MCF 10A (cell line): ENCODE measurements around the gene INF2. TPM values are rescaled to one million over a fixed set of nuclear protein-coding genes. Genes with fewer than 3 reads are reported as not detected.

Experiments used
- BruUV-seq: library from RNA; stranded (reverse); fragments of 400-500 nt; replicated peaks from 2 replicates; lab custom pipeline; 2021; lab: Mats Ljungman, UMichigan
- CTCF ChIA-PET: fragments of 300-600 bp; sonication (Branson Sonifier 250); formaldehyde crosslinking; extraction: SDS; loops from one replicate; lab custom pipeline; 2021; ENCODE audit warnings: antibody characterized with exemption, inconsistent platforms; lab: Yijun Ruan, JAX
- POLR2A ChIA-PET: fragments of 300-600, 350-650 bp; sonication (Branson Sonifier 250); formaldehyde crosslinking; extraction: SDS; loops from one replicate; lab custom pipeline; 2020; ENCODE audit warnings: antibody characterized with exemption, inconsistent platforms; lab: Yijun Ruan, JAX
- DNase-seq: peaks from one replicate; pipeline ENCODE4 v3.0.0-alpha.2; 2018; ENCODE audit not compliant: unreplicated experiment
- H3K27ac Mint-ChIP-seq: one replicate; pipeline ENCODE4 v1.8.0; 2022; ENCODE audit warnings: mild to moderate bottlenecking, low read depth, mixed read lengths; ENCODE audit not compliant: unreplicated experiment
- H3K27me3 Mint-ChIP-seq: one replicate; pipeline ENCODE4 v1.8.0; 2022; ENCODE audit warnings: mixed read lengths; ENCODE audit not compliant: insufficient read depth, unreplicated experiment
- H3K36me3 Mint-ChIP-seq: one replicate; pipeline ENCODE4 v1.8.0; 2022; ENCODE audit warnings: mild to moderate bottlenecking, moderate library complexity, mixed read lengths; ENCODE audit not compliant: insufficient read depth, unreplicated experiment
- H3K4me1 Mint-ChIP-seq: one replicate; pipeline ENCODE4 v1.8.0; 2022; ENCODE audit warnings: mixed read lengths; ENCODE audit not compliant: insufficient read depth, unreplicated experiment
- H3K4me3 Mint-ChIP-seq: one replicate; pipeline ENCODE4 v1.8.0; 2022; ENCODE audit warnings: mild to moderate bottlenecking, moderate library complexity, mixed read lengths; ENCODE audit not compliant: unreplicated experiment
- H3K9me3 Mint-ChIP-seq: one replicate; pipeline ENCODE4 v1.8.0; 2022; ENCODE audit warnings: mixed read lengths; ENCODE audit not compliant: unreplicated experiment
- CTCF ChIP-seq: fragments of 200-600 bp; IDR thresholded peaks from one replicate; pipeline ENCODE4 v1.8.0; 2022; ENCODE audit warnings: antibody characterized with exemption, mild to moderate bottlenecking; ENCODE audit not compliant: unreplicated experiment
- intact Hi-C: fragments of 100-400 bp; cut with micrococcal nuclease; formaldehyde crosslinking; loops from 2 replicates; pipeline ENCODE4 v1.14.1; 2022
- total RNA-seq: library from RNA; stranded (reverse); gene quantifications from 2 replicates; pipeline ENCODE4 v1.2.3, GENCODE V29; 2022

Gene INF2
- total RNA-seq, 1 experiment from 2014 or later, result 102 TPM

GRCh38 chr14:104722938-104723650 lies 33.7 kb downstream of the INF2 start:
- peaks cover 14% of the 10 kb centered on the region for H3K36me3 Mint-ChIP-seq
- CTCF ChIA-PET, result interaction anchor here (0.5 to 5.9 kb wide), 16 partner anchors 9 to 691 kb away, joined by 3 to 85 read pairs (median 4); partner anchors contain the start of gene SIVA1
- no peak overlapping the region for H3K27ac Mint-ChIP-seq
- intact Hi-C loops, result loop anchor here (1.0 kb wide), 1 partner anchor 26 kb away; no protein-coding TSS in a partner anchor
- TF ChIP-seq CTCF, result no peak
- H3K4me1 Mint-ChIP-seq, result no peaks in the 10 kb centered on the region
- DNase-seq, result no peak
- POLR2A ChIA-PET, result interaction anchor here (0.6 to 6.2 kb wide), 6 partner anchors 13 to 1760 kb away, joined by 3 to 35 read pairs (median 4); partner anchors contain the start of gene SIVA1
- no TSS peak for BruUV-seq
- H3K27me3 Mint-ChIP-seq, result no peaks in the 10 kb centered on the region
- H3K4me3 Mint-ChIP-seq, result no peak overlapping the region
- no peaks in the 10 kb centered on the region for H3K9me3 Mint-ChIP-seq

- BruUV-seq, result no TSS peak
- intact Hi-C loops, result loop anchor here (1.0 kb wide), 1 partner anchor 25 kb away; no protein-coding TSS in a partner anchor
- H3K27me3 Mint-ChIP-seq, result no peaks in the 10 kb centered on the region
- peak within 1 kb of the TSS; percentile 58 for H3K4me3 Mint-ChIP-seq
- H3K27ac Mint-ChIP-seq, result no peak within 1 kb of the TSS
- peak; percentile 52 for DNase-seq
- no peaks in the 10 kb centered on the region for H3K4me1 Mint-ChIP-seq
- no peaks in the 10 kb centered on the region for H3K9me3 Mint-ChIP-seq
- peaks cover 19% of the 10 kb centered on the region for H3K36me3 Mint-ChIP-seq
- peak; percentile 96 for TF ChIP-seq CTCF
- POLR2A ChIA-PET, result interaction anchor here (1.5 to 6.2 kb wide), 3 partner anchors 25 to 29 kb away, joined by 3 to 35 read pairs (median 9); partner anchors contain the start of gene SIVA1
- CTCF ChIA-PET, result interaction anchor here (0.5 to 5.9 kb wide), 13 partner anchors 8 to 692 kb away, joined by 3 to 85 read pairs (median 4); partner anchors contain the start of gene SIVA1
These were observed 34.4 kb downstream of the INF2 start, which contains the start of gene ADSS1 for GRCh38 chr14:104723651-104724406. TSS of gene ADSS1 (plus strand) at chr14:104724229. CDS start at chr14:104724271, 42 bp downstream.

- H3K27me3 Mint-ChIP-seq, result no peaks in the 10 kb centered on the region
- H3K9me3 Mint-ChIP-seq, result no peaks in the 10 kb centered on the region
- DNase-seq, result no peak
These were observed 35.1 kb downstream of the INF2 start for GRCh38 chr14:104724407-104724980.

More at GRCh38 chr14:104724407-104724980, 35.1 kb downstream of the INF2 start:
- ChIA-PET POLR2A (interaction anchor here (0.6 to 6.2 kb wide), 4 partner anchors 10 to 630 kb away, joined by 3 to 35 read pairs (median 4); no protein-coding TSS in a partner anchor), CTCF (interaction anchor here (1.6 to 5.9 kb wide), 3 partner anchors 11 to 30 kb away, joined by 3 to 85 read pairs (median 36); partner anchors contain the start of gene SIVA1)
- intact Hi-C loops, result no loop called here
- no TSS peak for BruUV-seq
- TF ChIP-seq CTCF, result no peak
- Mint-ChIP-seq H3K36me3 (peaks cover 20% of the 10 kb centered on the region), H3K4me1 (no peaks in the 10 kb centered on the region), H3K27ac (no peak overlapping the region), H3K4me3 (peak overlapping the region; percentile 58)
